ENCODE measurements around the gene CNKSR3.

GRCh38 chr6:154542747-154543146 lies 32.3 kb upstream of the CNKSR3 start:
- TF ChIP-seq CTCF (IDR thresholded peaks at IDR 0.05), result no peak
- no peak for TF ChIP-seq POLR2AphosphoS5 (IDR thresholded peaks at IDR 0.05)
- no peak for TF ChIP-seq POLR2A (IDR thresholded peaks at IDR 0.05)

Data from suprapubic skin (tissue), 4 donors.